RWPE1 (cell line): ENCODE results near the gene NGEF.
A peak's percentile ranks its signal among the peaks of the same experiment; 100 is the strongest.

Source experiments
- CTCF ChIA-PET: fragments of 350-600 bp; sonication (Branson Sonifier 250); formaldehyde crosslinking; extraction: SDS; loops from one replicate; lab custom pipeline; 2021; lab: Yijun Ruan, JAX
- POLR2A ChIA-PET: fragments of 400-600 bp; formaldehyde crosslinking; extraction: SDS; loops from one replicate; lab custom pipeline; 2020; ENCODE audit warnings: antibody characterized with exemption; ENCODE audit not compliant: low non-redundant PET; lab: Yijun Ruan, JAX
- DNase-seq: peaks from one replicate; pipeline ENCODE4 v3.0.0; 2012; ENCODE audit warnings: low spot score
- H3K27ac ChIP-seq: fragments of 450-650 bp; 2 replicates; pipeline ENCODE4 v1.5.1; 2017
- TF ChIP-seq, protein P1 (sequence below): fragments of 450-650 bp; conservative IDR thresholded peaks from 2 replicates; pipeline ENCODE4 v1.5.1; 2017; ENCODE audit warnings: low read depth, mild to moderate bottlenecking

NGEF gene

DNA sequence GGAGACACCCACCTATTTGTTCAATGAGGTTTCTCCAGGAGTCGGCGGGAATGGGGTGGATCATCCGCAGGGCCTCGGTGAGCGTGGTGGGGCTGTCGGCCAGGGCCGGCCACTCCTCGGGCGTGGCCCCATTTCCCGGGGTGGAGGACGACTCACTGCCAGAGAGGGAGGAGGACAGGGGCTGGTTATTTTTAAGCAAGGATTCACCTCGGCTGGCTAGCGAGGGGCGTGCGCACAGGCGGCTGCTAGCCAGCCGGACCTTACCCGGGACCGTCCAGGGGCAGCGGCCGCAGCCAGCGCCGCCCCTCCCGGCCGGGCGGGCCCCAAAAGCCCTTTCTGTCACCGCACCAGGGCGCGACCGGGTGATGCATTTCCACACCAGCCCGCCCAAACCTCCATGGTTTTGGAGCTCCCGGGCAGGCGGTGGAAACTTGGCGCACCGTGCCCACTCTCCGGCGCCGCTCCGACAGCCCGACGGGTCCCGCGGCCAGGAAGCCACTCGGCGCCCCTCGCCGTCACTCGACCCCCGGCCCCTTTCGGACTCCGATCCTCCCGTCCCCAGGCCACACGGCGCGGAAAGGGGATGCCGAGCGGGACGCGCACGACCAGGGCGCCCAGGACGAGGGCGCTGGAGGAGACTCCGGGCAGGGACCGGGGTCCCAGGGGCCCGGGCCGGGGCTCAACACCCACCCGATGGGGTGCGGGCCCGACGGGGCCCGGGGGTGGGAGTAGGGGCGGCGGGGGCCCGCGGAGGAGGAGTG is 85.8 kb downstream of the NGEF start:
- H3K27ac ChIP-seq, result peak overlapping the region; percentile 67
- peak; percentile 31 for DNase-seq
- ChIA-PET POLR2A (interaction anchor here (0.6 kb wide), 1 partner anchor 73 kb away, joined by 4 read pairs; no protein-coding TSS in a partner anchor), CTCF (interaction anchor here (0.6 kb wide), 1 partner anchor 79 kb away, joined by 3 read pairs; no protein-coding TSS in a partner anchor)
- TF ChIP-seq, protein P1, sequence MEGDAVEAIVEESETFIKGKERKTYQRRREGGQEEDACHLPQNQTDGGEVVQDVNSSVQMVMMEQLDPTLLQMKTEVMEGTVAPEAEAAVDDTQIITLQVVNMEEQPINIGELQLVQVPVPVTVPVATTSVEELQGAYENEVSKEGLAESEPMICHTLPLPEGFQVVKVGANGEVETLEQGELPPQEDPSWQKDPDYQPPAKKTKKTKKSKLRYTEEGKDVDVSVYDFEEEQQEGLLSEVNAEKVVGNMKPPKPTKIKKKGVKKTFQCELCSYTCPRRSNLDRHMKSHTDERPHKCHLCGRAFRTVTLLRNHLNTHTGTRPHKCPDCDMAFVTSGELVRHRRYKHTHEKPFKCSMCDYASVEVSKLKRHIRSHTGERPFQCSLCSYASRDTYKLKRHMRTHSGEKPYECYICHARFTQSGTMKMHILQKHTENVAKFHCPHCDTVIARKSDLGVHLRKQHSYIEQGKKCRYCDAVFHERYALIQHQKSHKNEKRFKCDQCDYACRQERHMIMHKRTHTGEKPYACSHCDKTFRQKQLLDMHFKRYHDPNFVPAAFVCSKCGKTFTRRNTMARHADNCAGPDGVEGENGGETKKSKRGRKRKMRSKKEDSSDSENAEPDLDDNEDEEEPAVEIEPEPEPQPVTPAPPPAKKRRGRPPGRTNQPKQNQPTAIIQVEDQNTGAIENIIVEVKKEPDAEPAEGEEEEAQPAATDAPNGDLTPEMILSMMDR, result no peak

DNA sequence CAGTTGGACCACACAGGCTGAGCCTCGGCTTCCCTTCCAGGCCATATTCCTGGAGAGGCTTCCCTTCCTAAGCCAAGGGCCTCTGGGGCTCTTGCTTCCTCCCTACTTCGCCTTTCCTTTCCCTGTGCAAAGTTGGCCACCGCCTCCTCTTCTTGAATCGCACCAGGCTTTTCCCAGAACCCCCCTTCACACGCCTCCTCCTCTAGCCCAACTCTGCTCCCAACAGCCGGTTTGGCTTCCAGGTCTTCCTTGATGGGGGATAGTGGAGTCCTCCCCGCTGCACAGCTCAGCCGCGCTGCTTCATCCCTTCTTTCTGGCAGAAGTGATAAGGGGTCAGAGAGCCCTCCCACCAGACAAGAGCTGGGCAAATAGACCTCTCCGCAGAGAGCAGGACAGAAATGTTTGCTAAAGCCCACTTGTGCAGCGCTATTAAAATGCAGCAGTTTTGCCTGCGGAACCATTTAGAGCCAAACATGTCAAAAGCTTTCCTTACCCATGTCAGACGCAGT is 86.6 kb downstream of the NGEF start:
- peak overlapping the region; percentile 67 for H3K27ac ChIP-seq
- CTCF ChIA-PET, result no interaction called here
- TF ChIP-seq, protein P1, result no peak
- no peak for DNase-seq
- POLR2A ChIA-PET, result interaction anchor here (0.6 kb wide), 1 partner anchor 35 kb away, joined by 3 read pairs; no protein-coding TSS in a partner anchor

DNA sequence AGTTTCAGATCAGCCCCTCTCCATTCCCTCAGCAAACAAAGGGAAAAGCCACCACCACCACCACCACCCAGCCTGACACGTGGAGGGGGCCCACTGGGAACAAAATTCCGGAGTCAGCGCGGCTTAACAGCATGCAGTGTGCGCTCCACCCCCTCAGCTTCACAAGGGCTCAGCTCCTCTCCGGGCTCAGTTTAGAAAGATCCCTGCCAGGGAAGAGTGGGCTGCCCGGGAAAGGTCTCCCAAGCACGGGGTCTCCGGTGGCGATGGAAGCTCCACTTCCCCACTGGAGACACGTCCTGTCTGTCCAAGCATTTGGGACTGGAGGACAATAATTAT is 87.3 kb downstream of the NGEF start:
- H3K27ac ChIP-seq, result peak overlapping the region; percentile 45
- TF ChIP-seq, protein P1, result no peak
- ChIA-PET CTCF (interaction anchor here (0.6 kb wide), 1 partner anchor 283 kb away, joined by 4 read pairs; no protein-coding TSS in a partner anchor), POLR2A (interaction anchor here (0.6 kb wide), 1 partner anchor 35 kb away, joined by 3 read pairs; no protein-coding TSS in a partner anchor)
- DNase-seq, result no peak

DNA sequence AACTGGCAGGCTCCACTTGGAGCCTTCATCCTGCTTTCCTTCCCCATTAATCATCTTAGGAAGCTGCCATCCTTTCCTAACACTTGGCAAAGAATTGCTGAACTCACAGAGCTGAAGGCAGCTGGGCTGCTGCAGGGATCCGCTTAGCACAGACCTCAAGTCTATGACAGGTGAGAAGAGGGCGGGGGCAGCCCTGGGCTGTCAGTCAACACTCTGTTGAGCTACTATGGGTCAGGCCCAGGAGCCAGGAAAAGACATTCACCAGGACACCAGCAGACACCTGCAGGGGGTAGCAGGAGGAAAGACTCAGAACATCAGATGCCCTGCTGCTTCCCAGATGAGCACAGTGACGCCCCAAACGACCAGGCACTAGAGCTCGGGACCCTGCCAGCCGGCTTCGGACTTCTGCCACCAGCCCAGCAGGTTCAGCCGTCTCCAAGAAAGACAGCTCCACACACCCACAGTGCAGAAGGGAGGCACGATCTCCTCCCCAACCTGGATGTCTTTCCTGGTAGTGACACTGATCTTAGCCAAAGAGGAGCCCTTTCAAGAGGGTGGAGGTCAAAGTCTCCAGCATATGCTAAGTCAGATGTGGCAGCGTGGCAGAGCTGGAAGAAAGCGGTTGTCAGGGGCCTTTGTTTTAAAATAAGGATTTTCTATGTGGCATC is 87.8 kb downstream of the NGEF start:
- CTCF ChIA-PET, result interaction anchor here (0.6 kb wide), 1 partner anchor 283 kb away, joined by 4 read pairs; no protein-coding TSS in a partner anchor

DNA sequence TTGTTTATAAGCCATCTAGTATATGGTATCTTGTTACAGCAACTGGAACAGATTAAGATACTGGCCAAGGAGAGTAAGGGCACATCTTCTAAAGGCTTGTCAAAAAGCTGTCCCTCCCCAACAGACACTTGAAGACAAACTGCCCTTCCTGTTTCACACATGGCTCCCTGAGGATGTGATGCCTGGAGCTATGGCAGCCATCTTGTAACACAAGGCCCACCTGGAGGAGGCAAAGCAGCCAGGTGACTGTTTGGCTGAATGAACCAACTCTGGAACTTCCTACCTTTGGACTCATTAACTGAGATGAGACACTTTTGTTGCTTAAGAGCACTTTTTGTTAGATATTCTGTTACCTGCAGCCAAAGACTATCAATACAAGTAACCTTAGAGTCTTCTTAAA is 88.6 kb downstream of the NGEF start:
- ChIA-PET CTCF (no interaction called here), POLR2A (no interaction called here)
- TF ChIP-seq, protein P1, result no peak
- H3K27ac ChIP-seq, result no peak overlapping the region
- DNase-seq, result no peak

More for the DNA sequence above, 87.8 kb downstream of the NGEF start:
- POLR2A ChIA-PET, result no interaction called here
- DNase-seq, result no peak
- TF ChIP-seq, protein P1, result no peak
- H3K27ac ChIP-seq, result peak overlapping the region; percentile 45

DNA sequence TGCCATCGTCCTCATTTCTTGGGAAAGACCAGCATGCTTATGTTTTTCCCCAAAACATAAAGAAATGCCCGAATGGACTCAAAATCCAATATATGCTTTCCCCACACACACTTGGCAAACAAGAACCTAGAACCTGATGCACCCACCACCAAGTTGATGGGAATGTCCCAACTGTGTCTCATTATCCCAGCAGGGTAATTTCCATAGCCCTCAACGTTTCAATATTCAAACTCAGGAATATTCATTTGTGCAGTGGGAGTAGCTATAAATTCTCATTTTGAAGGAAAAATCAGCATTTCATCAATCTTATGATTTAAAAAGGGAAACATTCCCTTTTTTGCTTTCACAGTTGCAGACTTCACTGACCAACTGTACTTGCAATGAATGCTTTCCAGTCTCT is 92.3 kb downstream of the NGEF start:
- H3K27ac ChIP-seq, result no peak overlapping the region
- POLR2A ChIA-PET, result no interaction called here
- TF ChIP-seq, protein P1, result no peak
- CTCF ChIA-PET, result interaction anchor here (0.6 kb wide), 1 partner anchor 674 kb away, joined by 5 read pairs; no protein-coding TSS in a partner anchor
- no peak for DNase-seq
